Gastrocnemius medialis (tissue), 4 donors: ENCODE measurements around the gene PCYT2. TPM values are rescaled to one million over a fixed set of nuclear protein-coding genes. Genes with fewer than 3 reads are reported as not detected.

Source experiments
- ATAC-seq, 2 donors: fragments of 150-250 bp; one replicate each; pipeline ENCODE4 v1.9.1; 2016
- DNase-seq, 2 donors: peaks; one replicate each; pipeline ENCODE4 v3.0.0-alpha.2; 2019
- H3K27ac ChIP-seq, 4 donors: fragments of 200-600 bp; sonication (generic); 1 replicate in 1 of 4; 2 replicates in 3 of 4; pipeline ENCODE4 v1.5.1; 2016 to 2018; ENCODE audit warnings: mild to moderate bottlenecking in 2 of 4, moderate library complexity in 1 of 4
- H3K27me3 ChIP-seq, 3 donors: fragments of 200-600 bp; sonication (generic) in 2 of 3; 1 replicate in 1 of 3; 2 replicates in 2 of 3; pipeline versions ENCODE4 v1.5.1 to v1.6.0; 2016 to 2019; ENCODE audit warnings: mild to moderate bottlenecking in 1 of 3, moderate library complexity in 1 of 3
- H3K36me3 ChIP-seq, 2 donors: fragments of 200-600 bp; sonication (generic) in 1 of 2; one replicate each; pipeline ENCODE4 v1.5.1; 2017 to 2018
- H3K4me1 ChIP-seq, 2 donors: fragments of 200-600 bp; sonication (generic) in 1 of 2; one replicate each; pipeline ENCODE4 v1.5.1; 2016 to 2017; ENCODE audit warnings: mild to moderate bottlenecking in 2 of 2
- H3K4me3 ChIP-seq, 4 donors: fragments of 200-600 bp; sonication (generic) in 3 of 4; 1 replicate in 1 of 4; 2 replicates in 3 of 4; pipeline ENCODE4 v1.5.1; 2016 to 2019; ENCODE audit warnings: mild to moderate bottlenecking in 2 of 4
- H3K9me3 ChIP-seq, 3 donors: fragments of 200-600 bp; sonication (generic) in 2 of 3; 1 replicate in 1 of 3; 2 replicates in 2 of 3; pipeline ENCODE4 v1.5.1; 2016 to 2019
- POLR2A ChIP-seq, 2 donors: fragments of 450-650 bp; IDR thresholded peaks; one replicate each; pipeline ENCODE4 v1.6.1; 2017; ENCODE audit warnings: antibody characterized with exemption in 2 of 2, mild to moderate bottlenecking in 2 of 2, moderate library complexity in 2 of 2
- in situ Hi-C, 4 donors: fragments of 200-750 bp; cut with MboI; loops; one replicate each; pipeline versions ENCODE4 v1.15.0 to v1.8.0; 2017; ENCODE audit warnings: low sequenced_read_pairs in 4 of 4
- intact Hi-C: fragments of 100-400 bp; cut with DNase I; formaldehyde crosslinking; loops from one replicate; pipeline ENCODE4 v1.15.1; 2023; ENCODE audit warnings: low total_unique reads
- total RNA-seq, 4 donors: library from RNA; depleted of rRNA; stranded (reverse); fragments of >200 nt; gene quantifications; one replicate each; pipeline versions ENCODE4 v1.1.0 to v1.2.3, GENCODE V29; 2016
- TF ChIP-seq, protein P1 (sequence below), 5 experiments: fragments of 450-650 bp in 3 of 5; fragments of 200-600 bp in 2 of 5; sonication (generic) in 2 of 5; IDR thresholded peaks in 4 of 5; conservative IDR thresholded peaks in 1 of 5; 1 replicate in 4 of 5; 2 replicates in 1 of 5; pipeline ENCODE4 v1.5.1; 2016 to 2019; ENCODE audit warnings: antibody characterized with exemption in 5 of 5, mild to moderate bottlenecking in 3 of 5, moderate library complexity in 3 of 5

PCYT2 gene
- total RNA-seq, 4 donors from 2014 or later, result 22.6 to 44.8 (median 37.1) TPM

DNA sequence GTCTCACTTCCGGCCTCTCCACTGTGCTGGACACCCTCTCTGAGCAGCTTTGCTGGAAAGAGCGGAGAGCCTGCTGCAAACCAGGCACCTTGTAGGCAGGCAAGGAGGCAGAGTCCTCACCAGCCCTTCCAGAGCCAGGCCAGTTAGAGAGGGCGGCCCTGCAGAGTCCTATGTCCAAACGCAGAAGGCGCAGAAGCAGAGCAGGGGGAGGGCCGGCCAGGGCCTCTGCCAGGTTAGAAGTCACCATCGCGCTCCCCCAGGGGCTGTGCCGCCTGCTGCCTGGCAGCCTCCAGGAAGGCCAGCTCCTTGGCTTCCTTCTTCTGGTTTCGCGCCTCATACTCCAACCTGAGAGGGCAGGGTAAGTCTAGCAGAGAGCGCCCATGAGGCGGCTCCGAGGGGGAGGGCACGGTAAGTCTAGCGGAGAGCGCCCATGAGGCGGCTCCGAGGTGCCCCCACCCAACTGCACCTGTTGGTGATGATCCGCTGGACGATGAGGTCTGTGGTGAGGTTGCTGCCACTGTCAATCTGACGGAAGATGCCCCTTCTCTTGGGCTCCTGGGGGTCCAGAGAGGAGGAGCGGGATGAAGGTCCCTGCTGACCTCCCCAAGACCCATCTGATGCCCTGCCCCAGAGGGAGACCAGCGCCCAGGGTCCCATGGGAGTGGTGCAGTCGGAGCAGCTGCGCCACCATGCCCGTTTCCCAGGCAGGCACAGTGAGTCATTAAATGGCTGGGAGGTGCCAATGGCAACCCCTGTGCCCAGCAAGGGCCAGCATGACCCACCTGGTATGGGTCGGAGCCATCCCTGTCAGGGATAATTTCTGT, 6.4 kb downstream of the PCYT2 start:
- in situ Hi-C loops, result no loop called here
- H3K36me3 ChIP-seq, result peaks cover 0 to 9% of the 10 kb centered on the region in 2 donors
- intact Hi-C loops, result no loop called here

DNA sequence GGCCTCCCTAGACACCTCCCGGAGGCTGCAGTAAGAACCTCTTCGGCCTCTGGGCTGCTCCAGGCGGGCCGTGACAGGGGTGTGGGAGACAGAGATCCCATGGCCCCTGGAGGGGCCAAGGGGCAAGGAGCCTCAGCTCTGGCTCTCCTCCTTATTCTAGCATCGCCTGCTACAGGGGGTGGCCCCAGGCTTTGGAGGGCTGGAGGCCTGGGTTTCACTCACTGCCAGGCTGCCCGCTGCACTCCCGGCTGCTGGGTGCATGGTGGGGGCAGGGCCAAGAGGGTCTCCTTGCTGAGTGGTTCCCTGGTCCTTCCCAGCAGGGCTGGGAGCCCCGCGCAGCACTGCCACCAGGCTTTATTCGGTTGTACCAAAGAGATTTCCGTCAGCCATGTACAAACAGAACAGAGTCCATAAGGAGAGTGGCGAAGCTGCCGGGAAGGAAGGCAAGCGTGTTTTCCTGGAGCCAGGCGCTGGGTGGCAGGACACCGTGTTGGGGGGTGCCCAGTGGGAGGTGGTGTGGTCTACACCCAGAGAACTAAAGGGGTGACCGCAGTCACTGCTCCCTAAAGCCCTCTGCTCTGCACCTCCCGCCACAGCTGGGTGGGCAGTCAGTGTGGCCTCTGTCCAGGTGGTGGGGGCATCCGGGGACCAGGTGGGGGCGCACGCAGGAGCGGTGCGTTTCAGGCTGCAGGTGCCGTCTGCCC, 7.2 kb downstream of the PCYT2 start:
- H3K36me3 ChIP-seq, result peaks cover 0 to 15% of the 10 kb centered on the region in 2 donors

More for the DNA sequence above, 6.4 kb downstream of the PCYT2 start:
- Histone ChIP-seq H3K4me1 (peaks cover 10 to 16% of the 10 kb centered on the region in 2 donors), H3K4me3 (no peak overlapping the region), H3K27ac (no peak overlapping the region), H3K27me3 (no peaks in the 10 kb centered on the region), H3K9me3 (no peaks in the 10 kb centered on the region)
- ATAC-seq, result no peak
- no peak for TF ChIP-seq POLR2A (IDR thresholded peaks at IDR 0.05)
- TF ChIP-seq, protein P1, sequence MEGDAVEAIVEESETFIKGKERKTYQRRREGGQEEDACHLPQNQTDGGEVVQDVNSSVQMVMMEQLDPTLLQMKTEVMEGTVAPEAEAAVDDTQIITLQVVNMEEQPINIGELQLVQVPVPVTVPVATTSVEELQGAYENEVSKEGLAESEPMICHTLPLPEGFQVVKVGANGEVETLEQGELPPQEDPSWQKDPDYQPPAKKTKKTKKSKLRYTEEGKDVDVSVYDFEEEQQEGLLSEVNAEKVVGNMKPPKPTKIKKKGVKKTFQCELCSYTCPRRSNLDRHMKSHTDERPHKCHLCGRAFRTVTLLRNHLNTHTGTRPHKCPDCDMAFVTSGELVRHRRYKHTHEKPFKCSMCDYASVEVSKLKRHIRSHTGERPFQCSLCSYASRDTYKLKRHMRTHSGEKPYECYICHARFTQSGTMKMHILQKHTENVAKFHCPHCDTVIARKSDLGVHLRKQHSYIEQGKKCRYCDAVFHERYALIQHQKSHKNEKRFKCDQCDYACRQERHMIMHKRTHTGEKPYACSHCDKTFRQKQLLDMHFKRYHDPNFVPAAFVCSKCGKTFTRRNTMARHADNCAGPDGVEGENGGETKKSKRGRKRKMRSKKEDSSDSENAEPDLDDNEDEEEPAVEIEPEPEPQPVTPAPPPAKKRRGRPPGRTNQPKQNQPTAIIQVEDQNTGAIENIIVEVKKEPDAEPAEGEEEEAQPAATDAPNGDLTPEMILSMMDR (IDR thresholded peaks at IDR 0.05 in 4 of 5, conservative IDR thresholded peaks at IDR 0.05 in 1 of 5), result no peak
- DNase-seq, result no peak

DNA sequence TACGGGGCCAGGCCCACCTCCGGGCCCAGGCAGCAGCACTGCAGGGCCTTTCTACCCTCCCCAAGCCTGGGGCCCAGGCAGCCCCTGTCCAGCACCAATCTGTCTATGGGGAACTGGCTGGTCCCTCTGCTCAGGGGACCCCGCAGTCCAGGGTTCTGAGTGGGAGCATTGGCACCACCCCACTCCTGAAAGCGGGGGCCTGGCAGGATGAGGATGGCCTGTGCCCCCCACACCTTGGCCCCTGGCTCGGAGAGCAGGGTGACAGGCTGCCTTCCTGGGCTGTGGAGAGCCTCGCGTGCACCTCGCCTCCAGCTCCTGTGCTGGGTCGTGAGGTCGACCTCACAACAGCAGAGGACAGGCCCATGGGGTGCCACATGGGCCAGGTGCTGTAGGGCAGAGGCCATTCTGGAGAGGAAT, 7.8 kb downstream of the PCYT2 start:
- in situ Hi-C loops, result no loop called here
- H3K9me3 ChIP-seq, result no peaks in the 10 kb centered on the region
- H3K36me3 ChIP-seq, result peaks cover 0 to 22% of the 10 kb centered on the region in 2 donors
- no peak overlapping the region for H3K27ac ChIP-seq
- ATAC-seq, result no peak
- no peak for DNase-seq
- intact Hi-C loops, result no loop called here
- H3K4me1 ChIP-seq, result peaks cover 10 to 14% of the 10 kb centered on the region in 2 donors
- no peak overlapping the region for H3K4me3 ChIP-seq
- TF ChIP-seq POLR2A (IDR thresholded peaks at IDR 0.05), result no peak
- TF ChIP-seq, protein P1 (IDR thresholded peaks at IDR 0.05 in 4 of 5, conservative IDR thresholded peaks at IDR 0.05 in 1 of 5), result no peak
- H3K27me3 ChIP-seq, result no peaks in the 10 kb centered on the region

More for the DNA sequence above, 7.2 kb downstream of the PCYT2 start:
- TF ChIP-seq POLR2A (IDR thresholded peaks at IDR 0.05), result no peak
- TF ChIP-seq, protein P1 (IDR thresholded peaks at IDR 0.05 in 4 of 5, conservative IDR thresholded peaks at IDR 0.05 in 1 of 5), result no peak
- ATAC-seq, result no peak
- in situ Hi-C loops, result no loop called here
- no peaks in the 10 kb centered on the region for H3K9me3 ChIP-seq
- H3K4me3 ChIP-seq, result no peak overlapping the region
- H3K4me1 ChIP-seq, result peaks cover 10 to 14% of the 10 kb centered on the region in 2 donors
- no peak for DNase-seq
- H3K27ac ChIP-seq, result no peak overlapping the region
- intact Hi-C loops, result no loop called here
- no peaks in the 10 kb centered on the region for H3K27me3 ChIP-seq

DNA sequence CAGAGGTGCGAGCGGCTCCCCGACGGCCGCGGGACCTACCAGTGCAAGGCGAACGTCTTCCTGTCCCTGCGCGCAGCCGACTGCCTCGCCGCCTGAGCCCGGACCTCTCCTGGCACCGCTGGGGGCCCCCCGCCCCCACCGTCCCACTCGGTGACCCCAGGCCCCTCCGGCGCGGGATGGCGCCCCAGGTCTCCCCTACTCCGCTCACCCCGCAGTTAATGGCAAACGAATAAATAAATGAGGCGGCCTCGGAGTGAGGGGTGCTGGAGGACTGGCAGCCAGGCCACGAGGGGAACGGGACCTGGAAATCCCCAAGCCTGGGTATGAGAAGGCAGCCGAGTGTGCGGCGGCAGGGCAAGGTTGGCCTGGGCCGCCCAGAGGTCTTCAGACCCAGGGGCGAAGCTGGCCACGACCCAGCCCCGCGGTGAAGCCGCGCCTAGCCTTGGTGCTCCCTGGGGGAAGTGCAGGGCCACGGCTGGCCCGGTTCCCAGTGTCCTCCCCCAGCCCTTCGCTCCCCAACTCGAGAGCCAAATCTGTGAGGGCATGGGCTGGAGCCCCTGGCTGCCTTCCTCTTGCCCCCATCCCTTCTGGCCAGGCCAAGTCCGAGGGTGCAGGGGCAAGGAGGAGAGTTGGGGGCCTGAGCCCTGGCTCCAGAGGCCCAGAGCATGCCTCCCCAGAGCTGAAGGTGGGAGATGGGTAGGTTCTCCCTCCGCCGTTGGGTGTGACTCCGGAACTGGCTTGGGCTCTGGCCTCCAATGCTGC, 8.4 kb downstream of the PCYT2 start:
- Histone ChIP-seq H3K27me3 (no peaks in the 10 kb centered on the region), H3K4me3 (peak overlapping the region in 2 of 4 donors; percentile 27 to 44), H3K36me3 (peaks cover 0 to 27% of the 10 kb centered on the region in 2 donors), H3K4me1 (peaks cover 10 to 14% of the 10 kb centered on the region in 2 donors), H3K9me3 (no peaks in the 10 kb centered on the region), H3K27ac (no peak overlapping the region)
- intact Hi-C loops, result no loop called here
- TF ChIP-seq POLR2A (IDR thresholded peaks at IDR 0.05), result no peak
- TF ChIP-seq, protein P1 (IDR thresholded peaks at IDR 0.05 in 4 of 5, conservative IDR thresholded peaks at IDR 0.05 in 1 of 5), result no peak
- ATAC-seq, result no peak
- in situ Hi-C loops, result no loop called here
- no peak for DNase-seq
